GM12878 (cell line): ENCODE data around the gene WDFY4.
A peak's percentile ranks its signal among the peaks of the same experiment; 100 is the strongest.

Source experiments
- CTCF ChIP-seq, 3 experiments: IDR thresholded peaks in 2 of 3; conservative IDR thresholded peaks in 1 of 3; 2 replicates each; pipeline ENCODE4 v1.5.1; 2011; ENCODE audit warnings: low read depth in 3 of 3, low read length in 3 of 3, mild to moderate bottlenecking in 3 of 3, control low read depth in 2 of 3, moderate library complexity in 2 of 3, inconsistent platforms in 1 of 3, mixed read lengths in 1 of 3; ENCODE audit not compliant: control insufficient read depth in 2 of 3, insufficient read depth in 1 of 3; ENCODE audit errors: extremely low read depth in 1 of 3
- EED ChIP-seq: sonication (generic); IDR thresholded peaks from 2 replicates; pipeline ENCODE4 v1.6.1; 2016; ENCODE audit warnings: antibody characterized with exemption, low read depth
- IKZF1 ChIP-seq: fragments of 450-650 bp; conservative IDR thresholded peaks from 2 replicates; pipeline ENCODE4 v1.6.1; 2017; ENCODE audit warnings: antibody characterized with exemption, mild to moderate bottlenecking
- NRF1 ChIP-seq: conservative IDR thresholded peaks from 2 replicates; pipeline ENCODE4 v1.6.1; 2011; ENCODE audit warnings: mild to moderate bottlenecking, low read depth, low read length, improper control_type of control experiment
- POLR2A ChIP-seq: IDR thresholded peaks from 2 replicates; pipeline ENCODE4 v1.6.1; 2011; ENCODE audit warnings: low read depth, mild to moderate bottlenecking, low read length
- POLR2AphosphoS2 ChIP-seq: IDR thresholded peaks from 2 replicates; pipeline ENCODE4 v1.6.1; 2011; ENCODE audit warnings: low read depth, mild to moderate bottlenecking, low read length, improper control_type of control experiment, moderate library complexity
- RB1 ChIP-seq: fragments of 450-650 bp; formaldehyde crosslinking; IDR thresholded peaks from 2 replicates; pipeline ENCODE4 v1.6.1; 2017; ENCODE audit warnings: mild to moderate bottlenecking, borderline replicate concordance
- REST ChIP-seq: IDR thresholded peaks from 2 replicates; pipeline ENCODE4 v1.6.1; 2012; ENCODE audit warnings: mild to moderate bottlenecking, low read depth, low read length
- SMAD1 ChIP-seq: fragments of 450-650 bp; IDR thresholded peaks from 2 replicates; pipeline ENCODE4 v1.6.1; 2018; ENCODE audit warnings: mild to moderate bottlenecking, low read depth; ENCODE audit not compliant: partially characterized antibody
- SRF ChIP-seq, 2 experiments: IDR thresholded peaks; 2 replicates each; pipeline ENCODE4 v1.6.1; 2011; ENCODE audit warnings: low read depth in 2 of 2, low read length in 2 of 2, mild to moderate bottlenecking in 1 of 2, moderate library complexity in 1 of 2
- TCF7 ChIP-seq: IDR thresholded peaks from 2 replicates; pipeline ENCODE4 v1.6.1; 2014; ENCODE audit warnings: antibody characterized with exemption, borderline replicate concordance
- ZBTB33 ChIP-seq: fragments of 450-650 bp; IDR thresholded peaks from 2 replicates; pipeline ENCODE4 v1.6.1; 2017; ENCODE audit warnings: mild to moderate bottlenecking

- TF ChIP-seq SMAD1 (peak; percentile 34), NRF1 (no peak), TCF7 (no peak), ZBTB33 (no peak), POLR2A (no peak), CTCF (IDR thresholded peaks at IDR 0.05 in 2 of 3, conservative IDR thresholded peaks at IDR 0.05 in 1 of 3; ENCODE audit: control insufficient read depth in 2 of 3, extremely low read depth in 1 of 3, insufficient read depth in 1 of 3, low read depth in 3 of 3, low read length in 3 of 3) (no peak), IKZF1 (peak; percentile 68), RB1 (no peak), REST (no peak), EED (no peak), POLR2AphosphoS2 (no peak), SRF (IDR thresholded peaks at IDR 0.05; ENCODE audit: low read depth in 2 of 2, low read length in 2 of 2) (0 out of 4 replicates have a peak, but pooled peaks of 1 of the 2 experiments have one; percentile 49)
Measured at GRCh38 chr10:48744587-48744986, 59.9 kb downstream of the WDFY4 start.
